ENCODE measurements around the gene DEXI.

DNA sequence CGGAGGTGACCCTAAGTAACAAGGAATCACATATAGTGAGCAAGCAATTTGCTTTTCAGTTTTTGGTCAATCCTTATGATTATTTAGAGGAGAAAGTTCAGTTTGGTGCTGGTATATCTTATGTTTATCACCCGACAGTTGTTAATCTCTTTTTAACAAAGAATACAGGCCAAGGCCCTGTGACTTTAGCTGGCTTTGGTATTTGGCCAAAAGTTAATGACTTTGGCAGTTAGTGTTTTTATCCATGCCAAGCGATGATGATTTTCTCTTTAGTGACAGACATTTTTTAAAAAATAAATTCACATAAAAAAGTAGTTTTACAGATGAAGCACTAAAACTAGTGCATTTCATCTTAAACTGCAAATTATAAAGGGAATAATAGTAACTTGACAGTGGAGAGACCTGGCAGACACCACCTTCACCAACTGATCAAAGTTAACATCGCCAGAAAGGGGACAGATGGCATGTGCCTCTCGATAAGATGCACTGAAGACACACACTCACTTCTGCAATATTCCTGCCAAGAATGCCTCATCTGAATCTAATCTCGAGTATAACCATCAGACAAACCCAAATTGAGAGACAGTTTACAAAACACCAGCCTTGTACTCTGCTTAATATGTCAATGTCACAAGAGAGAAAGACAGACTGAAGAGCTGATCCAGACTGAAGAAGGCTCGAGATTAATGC, 6.9 kb downstream of the DEXI start:
- TF ChIP-seq NFE2L2 (IDR thresholded peaks at IDR 0.05; ENCODE audit: low read depth, low read length) (no peak), RCOR1 (IDR thresholded peaks at IDR 0.05; ENCODE audit: insufficient replicate concordance, low read length) (no peak), POLR2A (IDR thresholded peaks at IDR 0.05; ENCODE audit: low read depth, low read length) (no peak), RAD21 (IDR thresholded peaks at IDR 0.05; ENCODE audit: low read length) (no peak), SMC3 (IDR thresholded peaks at IDR 0.05; ENCODE audit: low read depth, low read length) (no peak), BHLHE40 (IDR thresholded peaks at IDR 0.05; ENCODE audit: low read depth, low read length) (no peak)
- TF ChIP-seq, protein P1, sequence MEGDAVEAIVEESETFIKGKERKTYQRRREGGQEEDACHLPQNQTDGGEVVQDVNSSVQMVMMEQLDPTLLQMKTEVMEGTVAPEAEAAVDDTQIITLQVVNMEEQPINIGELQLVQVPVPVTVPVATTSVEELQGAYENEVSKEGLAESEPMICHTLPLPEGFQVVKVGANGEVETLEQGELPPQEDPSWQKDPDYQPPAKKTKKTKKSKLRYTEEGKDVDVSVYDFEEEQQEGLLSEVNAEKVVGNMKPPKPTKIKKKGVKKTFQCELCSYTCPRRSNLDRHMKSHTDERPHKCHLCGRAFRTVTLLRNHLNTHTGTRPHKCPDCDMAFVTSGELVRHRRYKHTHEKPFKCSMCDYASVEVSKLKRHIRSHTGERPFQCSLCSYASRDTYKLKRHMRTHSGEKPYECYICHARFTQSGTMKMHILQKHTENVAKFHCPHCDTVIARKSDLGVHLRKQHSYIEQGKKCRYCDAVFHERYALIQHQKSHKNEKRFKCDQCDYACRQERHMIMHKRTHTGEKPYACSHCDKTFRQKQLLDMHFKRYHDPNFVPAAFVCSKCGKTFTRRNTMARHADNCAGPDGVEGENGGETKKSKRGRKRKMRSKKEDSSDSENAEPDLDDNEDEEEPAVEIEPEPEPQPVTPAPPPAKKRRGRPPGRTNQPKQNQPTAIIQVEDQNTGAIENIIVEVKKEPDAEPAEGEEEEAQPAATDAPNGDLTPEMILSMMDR (conservative IDR thresholded peaks at IDR 0.05; ENCODE audit: low read depth, low read length) = no peak
